HG02938 (cell line): ENCODE data around the gene RNF126.
A peak's percentile ranks its signal among the peaks of the same experiment; 100 is the strongest.

Experiments used
- ATAC-seq: cut with Tn5 transposase; IDR thresholded peaks from one replicate; pipeline ENCODE4 v1.9.1; 2021; ENCODE audit warnings: mild to moderate bottlenecking, moderate library complexity; ENCODE audit not compliant: unreplicated experiment

The RNF126 gene

DNA sequence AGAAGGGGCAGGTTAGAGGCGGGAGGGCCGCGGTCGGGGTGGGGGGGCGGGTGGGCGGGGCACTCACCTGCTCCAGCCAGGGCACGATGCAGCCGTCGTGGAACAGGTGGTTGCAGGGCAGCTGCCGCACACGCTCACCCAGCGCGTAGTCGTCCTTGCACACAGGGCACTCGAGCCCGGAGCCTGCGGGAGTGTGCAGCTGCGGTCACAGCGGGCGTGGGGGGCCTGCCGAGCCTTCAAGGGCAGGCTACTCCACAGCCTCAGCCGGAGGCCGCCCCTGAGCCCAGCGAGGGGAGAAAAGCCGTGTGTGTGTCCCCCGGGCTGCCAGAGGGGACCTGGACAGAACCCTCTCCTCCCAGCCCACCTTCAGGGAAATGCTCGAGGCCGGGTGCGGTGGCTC lies 14.7 kb downstream of the RNF126 start:
- ATAC-seq, result no peak

DNA sequence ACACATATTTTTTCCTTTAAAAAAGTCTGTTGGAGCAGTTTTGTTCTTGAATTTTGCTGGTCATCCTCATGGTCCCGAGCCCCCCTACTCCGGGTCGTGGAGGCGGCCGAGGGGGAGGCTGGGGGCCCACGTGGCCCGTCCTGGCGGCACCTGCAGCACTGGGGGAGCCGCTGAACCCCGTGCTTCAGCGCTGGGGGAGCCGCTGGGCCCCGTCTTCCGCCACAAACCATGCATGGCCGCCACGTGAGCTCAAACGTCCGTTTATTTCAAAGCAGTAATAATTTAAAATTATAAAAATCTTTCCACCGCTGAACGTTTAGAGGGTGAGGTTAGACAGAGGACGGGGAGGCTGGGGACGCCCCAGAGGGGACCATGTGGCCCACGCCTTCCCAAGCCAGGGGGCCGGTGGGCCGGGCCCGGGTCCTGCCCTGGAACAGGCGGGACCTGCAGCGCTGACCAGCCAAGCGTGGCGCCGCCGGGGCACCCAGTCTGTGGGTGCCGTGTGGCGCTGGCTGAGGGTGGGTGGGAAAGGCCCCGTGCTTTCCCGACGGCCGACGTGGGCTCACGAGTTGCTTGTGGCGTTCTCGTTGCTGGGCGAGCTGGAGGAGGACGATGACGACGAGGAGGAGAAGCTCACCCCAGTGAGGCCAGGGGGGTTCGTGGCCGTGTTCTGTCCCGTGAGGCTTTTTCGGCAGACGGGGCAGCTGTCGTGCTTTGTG lies 15.3 kb downstream of the RNF126 start:
- no peak for ATAC-seq

DNA sequence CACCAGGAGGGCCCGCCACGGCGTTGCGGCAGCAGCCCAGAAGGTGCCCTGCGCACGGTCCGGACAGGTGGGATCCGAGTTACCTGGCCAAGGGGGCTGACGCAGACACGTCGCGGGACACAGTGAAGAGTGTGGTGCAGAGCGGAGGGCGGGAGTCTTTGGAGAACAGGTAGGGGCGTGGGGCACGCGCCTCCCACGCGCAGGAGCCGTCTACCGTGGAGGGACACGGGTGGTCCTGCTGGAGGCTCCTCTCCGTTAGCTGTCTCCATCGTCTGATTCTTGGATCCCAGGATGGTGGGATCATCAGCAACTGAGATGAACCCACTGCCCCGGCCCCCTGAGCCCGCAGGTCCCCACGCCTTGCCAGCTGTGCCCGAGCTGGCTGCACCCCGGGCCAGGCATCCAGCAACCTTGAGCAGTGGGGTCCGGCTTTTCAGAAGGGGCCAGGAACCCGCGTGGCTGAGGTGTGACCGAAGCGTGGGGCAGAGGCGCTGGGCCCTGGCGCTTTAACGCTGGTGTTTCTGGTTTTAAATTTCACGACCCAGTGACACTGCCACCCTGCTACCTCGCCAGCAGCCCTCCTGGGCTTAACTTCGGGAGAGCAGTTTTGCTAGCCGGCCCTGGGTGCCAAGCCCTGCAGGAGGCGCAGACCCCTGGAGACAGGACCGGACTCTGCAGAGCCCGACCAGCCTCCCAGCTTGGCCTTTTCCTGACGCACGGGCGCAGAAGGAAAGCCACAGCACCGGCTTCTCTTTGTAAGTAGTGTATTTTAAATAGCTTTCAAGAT lies 16.0 kb downstream of the RNF126 start:
- no peak for ATAC-seq

DNA sequence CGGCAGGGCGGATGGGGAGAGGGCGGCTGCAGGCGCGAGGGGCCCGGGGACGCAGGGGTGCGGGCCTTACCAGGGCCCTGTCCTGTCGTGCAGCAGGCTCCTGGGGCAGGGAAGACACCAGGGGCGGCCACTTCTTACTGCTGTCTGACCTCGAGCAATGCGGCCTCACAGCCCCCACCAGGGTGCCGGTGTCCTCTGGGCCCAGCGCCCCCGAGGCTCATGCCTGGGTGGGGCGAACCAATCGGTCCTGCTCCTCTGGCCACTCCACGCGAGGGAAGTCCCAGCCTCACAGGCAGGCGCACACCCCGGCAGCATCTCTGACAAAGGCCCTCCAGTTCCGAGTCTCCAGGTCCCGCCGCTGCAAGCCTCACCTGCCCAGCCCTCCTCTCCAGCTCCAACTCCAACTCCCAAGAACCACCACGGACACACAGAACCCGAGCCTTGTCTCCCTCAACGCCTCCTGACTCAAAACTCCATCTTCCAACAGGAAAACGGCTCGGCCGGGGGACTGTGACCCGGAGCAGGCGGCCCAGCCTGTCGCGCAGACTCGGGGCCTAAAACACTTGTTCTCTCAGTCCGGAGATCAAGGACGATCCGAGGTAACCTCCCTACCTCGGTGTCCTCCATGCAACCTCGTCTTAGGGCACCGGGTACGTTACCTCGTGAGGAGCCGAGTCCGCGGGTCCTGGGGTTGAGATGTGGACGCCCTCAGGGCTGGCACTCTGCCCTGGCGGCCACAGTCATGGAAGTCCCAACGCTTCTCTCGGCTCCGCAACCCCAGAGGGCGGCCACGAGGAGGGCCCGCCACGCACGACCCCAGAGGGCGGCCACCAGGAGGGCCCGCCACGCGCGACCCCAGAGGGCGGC lies 16.9 kb downstream of the RNF126 start:
- ATAC-seq, result no peak

DNA sequence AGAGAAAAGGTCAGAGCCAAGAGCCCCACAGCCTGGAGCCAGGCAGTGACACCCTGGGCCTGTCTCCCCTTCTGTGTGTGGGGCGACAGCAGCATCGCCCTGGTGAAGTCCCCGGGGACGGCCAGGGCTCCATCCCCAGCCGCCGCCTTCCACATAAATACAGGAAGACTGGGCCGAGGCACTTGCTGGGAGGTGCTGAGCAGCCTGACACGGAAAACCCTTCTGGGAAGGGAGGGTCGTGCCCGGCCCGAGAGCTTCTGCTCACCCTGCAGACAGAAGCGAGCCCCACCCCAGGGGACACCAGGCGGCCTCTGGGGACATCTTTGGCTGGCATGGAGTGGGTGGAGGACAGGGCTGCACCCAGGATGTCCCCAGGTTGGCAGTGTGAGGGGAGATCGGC lies 18.2 kb downstream of the RNF126 start:
- ATAC-seq, result no peak

DNA sequence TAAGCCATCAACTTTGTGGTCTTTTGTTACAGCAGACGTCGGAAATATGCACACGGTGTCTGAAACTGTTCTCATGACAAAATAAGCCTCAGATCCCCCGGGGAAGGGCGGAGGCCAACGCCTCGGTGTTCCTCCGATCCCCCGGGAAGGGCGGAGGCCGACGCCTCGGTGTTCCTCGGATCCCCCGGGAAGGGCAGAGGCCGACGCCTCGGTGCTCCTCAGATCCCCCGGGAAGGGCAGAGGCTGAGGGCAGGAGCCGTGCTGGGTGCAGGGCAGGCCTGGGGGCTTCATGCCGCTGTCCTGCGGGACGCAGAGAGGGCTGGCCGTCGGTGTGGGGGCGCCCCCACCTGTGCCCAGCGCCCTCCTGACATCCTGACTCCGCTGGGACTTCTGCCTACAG lies 18.7 kb downstream of the RNF126 start:
- ATAC-seq, result no peak

DNA sequence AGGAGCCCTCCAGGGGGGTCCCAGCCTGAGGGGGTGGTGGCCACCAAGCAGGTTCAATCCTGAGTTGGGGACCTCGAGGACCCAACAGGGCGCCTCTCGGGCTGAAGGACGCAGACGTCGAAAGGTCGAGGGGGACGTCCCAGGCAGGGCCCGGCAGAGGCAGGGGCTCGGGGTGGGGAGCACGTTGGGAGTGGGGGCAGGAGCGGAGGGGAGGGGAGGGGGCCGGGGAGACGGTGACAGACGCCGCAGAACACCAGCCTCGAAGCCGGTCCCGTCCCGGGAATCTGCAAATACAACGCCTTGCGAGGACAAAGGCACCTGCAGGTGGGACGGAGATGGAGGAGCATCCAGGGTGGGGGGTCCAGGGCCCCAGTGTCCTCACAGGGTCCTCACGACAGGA lies 19.3 kb downstream of the RNF126 start:
- no peak for ATAC-seq

DNA sequence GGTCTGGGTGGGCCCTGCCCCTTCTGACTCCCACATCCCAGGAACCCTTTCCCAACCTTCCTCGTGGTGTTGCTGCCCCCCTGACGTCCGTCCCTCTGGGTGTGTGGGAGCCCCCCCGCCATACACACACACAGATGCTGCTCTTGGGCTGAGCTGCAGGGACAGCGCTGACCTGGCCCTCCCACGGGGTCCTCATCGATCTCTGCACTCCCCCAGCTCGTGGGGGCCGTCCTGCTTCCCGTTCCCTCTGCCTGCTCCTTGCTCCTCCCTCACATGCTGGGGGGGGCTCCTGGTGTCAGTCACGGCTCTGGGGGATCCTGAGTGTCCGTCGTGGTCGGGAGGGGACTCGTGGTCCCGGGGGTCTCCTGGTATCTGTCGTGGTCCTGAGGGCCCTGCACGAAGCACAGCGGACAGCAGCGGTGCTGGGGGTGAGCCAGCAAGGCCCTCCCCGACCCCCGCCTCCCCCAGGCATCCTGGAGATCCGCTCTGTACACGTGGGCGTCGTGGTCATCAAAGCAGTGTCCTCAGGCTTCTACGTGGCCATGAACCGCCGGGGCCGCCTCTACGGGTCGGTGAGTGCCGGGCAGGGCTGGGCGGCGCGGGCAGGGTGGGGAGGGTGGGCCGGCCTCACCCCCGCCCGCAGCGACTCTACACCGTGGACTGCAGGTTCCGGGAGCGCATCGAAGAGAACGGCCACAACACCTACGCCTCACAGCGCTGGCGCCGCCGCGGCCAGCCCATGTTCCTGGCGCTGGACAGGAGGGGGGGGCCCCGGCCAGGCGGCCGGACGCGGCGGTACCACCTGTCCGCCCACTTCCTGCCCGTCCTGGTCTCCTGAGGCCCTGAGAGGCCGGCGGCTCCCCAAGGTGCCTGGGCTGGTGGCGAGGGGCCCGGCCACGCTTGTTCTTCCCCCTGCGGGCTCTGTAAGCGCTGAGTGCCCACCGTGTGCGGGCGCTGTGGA lies 20.0 kb downstream of the RNF126 start:
- ATAC-seq, result no peak

DNA sequence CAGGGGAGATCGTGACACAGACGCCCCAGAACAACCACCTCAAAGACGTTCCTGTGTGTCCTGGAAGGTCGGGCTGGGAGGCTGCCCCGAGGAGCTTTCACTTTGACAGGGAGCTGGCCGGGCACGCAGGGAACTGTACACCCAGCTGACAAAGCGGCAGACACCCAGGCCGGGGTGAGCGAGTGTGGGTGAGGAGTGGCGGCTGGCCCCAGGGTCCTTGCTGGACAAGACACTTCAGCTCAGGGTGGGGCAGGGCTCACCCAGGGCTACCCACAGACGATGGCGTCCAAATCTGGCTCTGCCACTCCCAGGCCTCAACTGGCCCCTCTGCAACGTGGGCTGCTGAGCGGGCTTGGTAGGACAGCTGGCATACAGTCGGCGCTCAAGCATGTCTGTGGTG lies 21.3 kb downstream of the RNF126 start:
- ATAC-seq, result no peak

DNA sequence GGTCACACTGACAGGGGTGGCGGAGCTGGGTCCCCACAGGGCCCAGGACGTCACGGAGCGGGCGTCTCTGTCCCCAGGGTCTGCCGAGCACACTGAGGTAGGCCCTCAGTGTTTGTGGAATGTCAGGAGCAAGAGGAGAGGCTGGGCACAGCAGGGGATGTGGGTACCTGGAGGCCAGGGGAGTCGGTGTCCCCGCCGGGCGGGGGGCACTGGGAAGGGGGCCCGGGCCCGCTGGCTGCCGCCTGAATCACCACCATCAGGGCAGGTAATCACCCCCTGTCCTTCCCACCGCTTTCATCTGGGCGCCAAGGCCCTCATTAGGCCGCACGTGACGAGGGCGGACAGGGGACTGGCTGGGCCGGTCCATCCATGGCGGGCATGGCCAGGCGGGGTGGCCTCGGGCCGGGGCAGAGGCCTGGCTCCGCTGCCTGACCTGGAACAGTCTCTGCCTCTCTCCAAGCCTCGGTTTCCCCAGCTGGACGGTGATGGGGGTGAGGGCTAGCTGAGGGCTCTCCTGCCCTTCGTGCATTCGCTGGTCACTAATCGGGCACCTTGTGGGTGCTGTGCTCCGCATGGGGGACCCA lies 22.3 kb downstream of the RNF126 start:
- ATAC-seq, result no peak

DNA sequence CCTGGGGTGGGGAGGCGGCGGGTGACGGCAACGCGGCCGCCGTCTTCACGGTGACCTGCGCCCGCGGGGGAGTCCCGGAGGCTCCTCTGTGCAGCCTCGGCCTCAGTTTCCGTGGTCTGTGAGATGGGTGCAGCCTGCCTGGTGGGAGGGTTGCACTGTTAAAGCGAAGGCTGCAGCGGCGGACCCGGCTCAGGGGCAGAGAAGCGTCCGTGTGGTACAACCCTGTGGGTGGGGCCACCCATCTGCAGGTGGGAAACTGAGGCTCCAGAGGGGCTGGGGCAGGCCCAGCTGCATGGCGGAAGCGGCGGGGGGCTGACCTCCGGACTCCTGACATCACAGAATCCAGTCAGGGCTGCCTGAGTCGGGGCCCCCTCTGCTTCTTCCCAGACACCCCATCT lies 22.9 kb downstream of the RNF126 start:
- ATAC-seq, result no peak

DNA sequence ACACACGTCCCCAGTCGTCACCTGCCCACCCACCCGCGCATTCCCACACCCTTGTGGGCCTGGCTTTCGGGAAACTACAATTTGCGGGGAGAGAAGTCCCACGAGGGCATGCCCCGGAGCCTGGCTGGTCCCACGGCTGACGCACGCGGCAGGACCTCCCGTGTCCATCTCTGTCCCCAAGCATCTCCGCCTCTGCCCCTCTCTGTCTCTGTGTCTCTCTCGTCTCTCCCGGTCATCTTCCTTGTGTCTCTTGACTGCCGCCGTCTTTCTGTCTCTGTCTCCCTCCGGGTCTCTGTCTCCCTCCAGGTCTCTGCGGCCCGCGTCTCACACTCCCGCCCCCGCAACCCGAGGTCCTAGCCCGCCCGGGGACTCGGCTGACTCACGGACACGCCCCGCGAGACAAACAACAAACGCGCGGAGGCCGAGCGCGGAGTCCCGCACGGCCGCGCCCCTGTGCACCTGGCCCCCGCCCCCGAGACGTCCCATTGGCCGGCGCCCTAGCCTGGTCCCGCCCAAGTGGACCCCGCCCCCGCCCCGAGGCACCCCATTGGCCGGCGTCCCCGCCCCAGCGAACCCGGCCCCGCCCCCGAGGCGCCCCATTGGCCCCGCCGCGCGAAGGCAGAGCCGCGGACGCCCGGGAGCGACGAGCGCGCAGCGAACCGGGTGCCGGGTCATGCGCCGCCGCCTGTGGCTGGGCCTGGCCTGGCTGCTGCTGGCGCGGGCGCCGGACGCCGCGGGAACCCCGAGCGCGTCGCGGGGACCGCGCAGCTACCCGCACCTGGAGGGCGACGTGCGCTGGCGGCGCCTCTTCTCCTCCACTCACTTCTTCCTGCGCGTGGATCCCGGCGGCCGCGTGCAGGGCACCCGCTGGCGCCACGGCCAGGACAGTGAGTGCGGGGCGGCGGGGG lies 23.5 kb downstream of the RNF126 start, which contains the start of gene FGF22:
TSS of gene FGF22 (plus strand) at position 627 of the 908 bp plus-strand sequence. CDS start at position 674, 47 bp downstream.
- ATAC-seq, result no peak

DNA sequence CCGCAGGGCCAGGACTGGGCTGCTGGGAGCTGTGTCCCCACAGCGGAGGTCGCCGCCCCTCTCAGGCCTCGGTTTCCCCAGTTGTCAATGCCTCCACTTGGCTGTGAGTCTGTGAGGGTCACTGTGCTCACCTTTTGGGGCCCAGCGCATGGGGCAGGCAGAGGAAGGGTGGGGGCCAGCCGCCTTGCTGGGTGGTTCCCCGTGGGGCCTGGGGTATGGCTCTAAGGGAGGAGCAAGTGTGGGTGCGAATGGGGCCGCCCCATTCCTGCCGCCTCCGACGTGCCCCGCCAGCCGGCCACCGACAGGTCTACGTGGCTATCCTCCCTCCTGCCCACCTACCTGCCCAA lies 24.1 kb downstream of the RNF126 start:
- no peak for ATAC-seq

DNA sequence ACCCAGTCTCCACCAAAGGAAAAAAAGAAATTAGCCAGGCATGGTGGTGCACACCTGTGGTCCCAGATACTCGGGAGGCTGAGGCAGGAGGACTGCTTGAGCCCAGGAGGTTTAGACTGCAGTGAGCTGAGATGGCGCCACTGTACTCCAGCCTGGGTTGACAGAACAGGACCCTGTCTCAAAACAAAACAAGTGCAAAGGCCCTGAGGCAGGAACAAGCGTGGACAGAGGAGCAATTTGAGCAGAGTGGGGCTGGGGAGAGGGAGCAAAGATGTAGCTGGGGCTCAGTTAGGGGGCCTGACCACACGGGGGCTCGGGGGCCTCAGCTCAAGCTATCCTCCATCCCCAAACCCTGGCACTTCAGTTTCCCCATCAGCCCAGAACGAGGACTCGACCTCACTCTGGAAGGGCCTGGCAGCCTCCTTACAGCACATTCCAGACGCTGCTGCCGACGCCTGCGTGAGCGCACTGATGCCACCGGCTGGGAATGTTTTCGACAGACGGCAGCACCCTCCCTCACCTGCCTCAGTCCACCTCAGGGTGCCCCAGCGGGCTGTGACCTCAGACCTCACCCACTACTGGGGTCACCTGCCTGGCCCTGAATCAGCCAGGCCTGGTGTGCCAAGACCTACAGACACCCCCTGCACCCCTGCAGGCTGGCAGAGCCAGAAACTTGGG lies 27.9 kb downstream of the RNF126 start:
- no peak for ATAC-seq

DNA sequence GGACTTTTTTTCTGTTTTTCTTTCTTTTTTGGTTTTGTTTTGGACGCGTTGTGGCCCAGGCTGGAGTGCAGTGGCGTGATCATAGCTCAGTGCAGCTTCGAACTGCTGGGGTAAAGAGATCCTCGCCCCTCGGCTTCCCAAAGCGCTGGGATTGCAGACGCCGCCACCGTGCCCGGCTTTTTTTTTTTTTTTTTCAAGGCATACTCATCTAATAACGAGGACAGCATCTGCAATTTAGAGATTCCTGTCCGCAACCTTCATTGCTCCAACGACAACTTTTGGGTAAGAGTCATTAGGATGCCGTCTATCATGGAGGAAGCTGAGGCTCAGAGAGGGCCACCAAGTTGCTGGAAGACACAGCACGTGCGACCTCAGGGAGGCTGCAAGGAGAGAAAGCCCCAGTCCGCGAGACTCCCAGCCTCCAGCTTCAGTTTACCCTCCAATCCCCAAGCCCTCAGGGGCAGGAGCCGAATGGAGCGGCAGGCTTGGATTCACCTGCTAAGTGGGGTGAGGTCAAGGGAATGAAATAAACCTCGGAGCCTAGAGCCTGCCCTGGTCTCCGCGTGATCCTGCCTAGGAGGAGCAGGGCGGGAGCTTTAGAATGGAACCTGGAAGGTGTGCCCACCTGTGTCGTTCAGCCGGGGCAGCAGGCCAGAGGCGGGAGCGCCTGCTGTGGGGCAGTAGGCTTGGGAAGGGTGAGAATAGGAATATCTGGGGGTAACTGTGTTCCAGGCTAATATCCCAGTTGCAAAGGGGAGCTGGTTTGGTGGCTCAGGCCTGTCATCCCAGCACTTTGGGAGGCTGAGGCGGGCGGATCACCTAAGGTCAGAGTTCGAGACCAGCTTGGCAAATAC lies 29.0 kb downstream of the RNF126 start:
- ATAC-seq, result no peak

DNA sequence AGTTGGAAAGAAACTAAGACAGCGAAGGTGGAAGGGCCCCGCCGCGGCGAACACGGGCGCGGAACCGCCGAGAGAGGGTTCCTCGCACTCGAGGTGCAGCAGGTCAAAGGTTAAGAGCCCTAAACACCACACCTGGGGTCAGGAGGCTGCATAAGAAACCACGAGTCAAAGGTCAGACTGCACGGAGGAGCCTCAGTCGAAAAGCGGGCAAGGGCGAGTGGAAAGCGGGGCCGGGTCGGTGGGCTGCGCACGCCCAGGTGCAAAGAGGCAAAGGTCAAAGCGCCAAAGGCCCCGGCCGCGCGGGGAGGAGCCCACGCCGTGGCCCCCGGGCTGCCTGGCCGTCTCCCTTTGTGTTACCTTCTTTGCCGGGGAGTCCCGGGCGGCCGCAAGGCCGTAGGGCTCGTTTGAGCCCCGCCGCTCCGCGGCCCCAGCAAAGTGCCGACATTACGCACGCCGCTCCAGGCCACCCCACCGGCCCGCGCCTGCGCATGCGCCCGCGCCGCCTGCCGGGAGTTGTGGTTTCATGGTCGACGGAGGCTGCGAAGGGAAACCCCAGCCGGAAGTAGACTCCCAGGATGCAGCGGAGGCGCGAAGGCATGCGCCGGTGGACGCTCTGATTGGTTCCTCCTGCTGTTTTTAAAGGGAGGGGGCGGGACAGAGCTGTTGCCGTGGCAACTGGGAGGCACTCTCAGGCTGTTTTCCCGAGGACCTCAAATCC lies 29.8 kb downstream of the RNF126 start, which contains the start of gene POLRMT:
TSS of gene POLRMT (minus strand) at position 470 of the 718 bp plus-strand sequence. CDS start at position 445, 25 bp downstream.
- peak; percentile 75 for ATAC-seq

DNA sequence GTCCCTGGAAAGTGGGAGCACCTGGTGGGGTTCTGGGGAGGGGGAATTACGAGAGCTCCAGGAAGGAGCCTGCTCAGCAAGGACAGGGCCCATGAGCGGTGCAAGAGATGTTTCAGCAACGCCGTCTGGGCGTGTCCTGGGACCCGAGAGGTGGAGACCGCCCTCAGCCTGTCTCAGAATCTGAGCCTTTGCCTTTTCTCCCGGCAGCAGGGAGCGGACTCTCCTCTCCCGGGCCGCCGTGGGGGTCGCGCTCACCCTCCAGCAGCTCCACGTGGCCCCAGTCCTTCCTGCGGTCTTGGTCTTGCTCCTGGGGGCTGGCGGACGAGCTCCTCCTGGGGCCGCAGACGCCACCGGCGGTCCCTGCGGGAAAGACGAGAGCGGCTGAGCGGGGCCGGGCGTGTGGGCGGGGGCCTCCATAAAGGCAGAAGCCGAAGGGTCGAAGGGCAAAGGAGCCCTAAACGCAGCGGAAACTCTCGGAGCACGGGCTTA lies 30.4 kb downstream of the RNF126 start:
- no peak for ATAC-seq
